Measurements from ENCODE around the gene SPRING1. TPM values are rescaled to one million over a fixed set of nuclear protein-coding genes. Genes with fewer than 3 reads are reported as not detected.
A peak's percentile ranks its signal among the peaks of the same experiment; 100 is the strongest.

SPRING1 gene
- total and polyA plus RNA-seq, 2 of the 13 experiments (the other 11 are each of a cell fraction or from before 2014, with no cell fraction given): 20.0 to 51.8 TPM

DNA sequence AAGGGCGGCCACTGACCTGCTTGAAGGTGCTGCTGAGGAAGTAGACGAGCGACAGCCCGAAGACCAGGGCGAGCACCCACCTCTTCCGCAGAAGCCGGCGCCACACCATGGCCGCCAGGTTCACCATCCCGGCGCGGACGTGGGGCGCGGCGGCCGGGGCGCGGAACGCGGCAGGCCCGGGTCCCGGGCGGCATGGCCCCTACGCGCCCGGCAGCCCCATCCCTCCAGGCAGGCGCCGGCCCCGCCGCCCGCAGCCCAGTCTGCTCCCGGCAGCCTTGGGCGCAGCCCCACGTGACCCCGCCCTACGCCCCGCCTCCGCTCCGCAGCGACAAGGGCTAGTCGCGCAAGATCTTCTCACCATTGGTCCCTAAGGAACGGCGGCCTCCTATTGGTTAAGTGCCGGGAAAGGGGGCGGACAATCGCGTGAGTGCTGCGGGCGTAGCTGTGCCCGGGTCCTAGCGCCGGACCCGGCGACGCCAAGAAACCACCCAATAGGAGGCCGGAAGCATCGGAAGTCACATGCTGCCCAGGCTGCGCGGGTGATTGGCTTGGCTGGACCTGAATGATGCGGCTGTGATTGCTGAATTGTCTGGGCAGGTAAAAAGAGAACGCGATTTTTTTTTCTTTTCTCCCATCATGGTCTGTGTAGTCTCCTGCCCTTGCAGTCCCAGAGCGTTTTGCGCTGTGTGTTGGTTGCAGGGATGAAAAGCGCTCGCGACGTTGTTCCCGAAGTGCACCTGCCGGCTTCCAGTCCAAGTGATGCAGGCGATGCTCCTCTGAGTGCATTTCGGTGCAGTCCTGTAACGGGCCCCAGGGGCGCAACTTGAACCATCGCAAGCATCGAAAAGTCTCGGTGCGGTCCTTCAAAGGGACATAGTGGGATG lies at the start of gene SPRING1, which contains the start of gene RNFT2 (continued):
- TF ChIP-seq THYN1 (CRISPR knock-in tag; IDR thresholded peaks at IDR 0.05; ENCODE audit: borderline replicate concordance, low read depth) (no peak), KMT2A (CRISPR knock-in tag; IDR thresholded peaks at IDR 0.05) (peak; percentile 78; the same call in 1 of the 2 replicates), TSC22D2 (CRISPR knock-in tag; IDR thresholded peaks at IDR 0.05; ENCODE audit: borderline replicate concordance) (no peak), TP53 (CRISPR knock-in tag; conservative IDR thresholded peaks at IDR 0.05) (no peak), ARID2 (CRISPR knock-in tag; IDR thresholded peaks at IDR 0.05; ENCODE audit: borderline replicate concordance) (no peak), RBAK (CRISPR knock-in tag; IDR thresholded peaks at IDR 0.05) (no peak), NFIC (IDR thresholded peaks at IDR 0.05; ENCODE audit: low read length) (no peak), ZNF768 (CRISPR knock-in tag; IDR thresholded peaks at IDR 0.05) (0 out of 2 replicates have a peak, but pooled peaks have one; percentile 4), ZNF670 (CRISPR knock-in tag; IDR thresholded peaks at IDR 0.05; ENCODE audit: borderline replicate concordance) (no peak), ZBTB43 (CRISPR knock-in tag; conservative IDR thresholded peaks at IDR 0.05) (no peak), GLI4 (CRISPR knock-in tag; IDR thresholded peaks at IDR 0.05; ENCODE audit: borderline replicate concordance) (no peak), ZFP36 (IDR thresholded peaks at IDR 0.05; ENCODE audit: borderline replicate concordance, low read depth, low read length, partially characterized antibody) (no peak), CENPT (CRISPR knock-in tag; IDR thresholded peaks at IDR 0.05; ENCODE audit: low read depth) (no peak), MAFG (CRISPR knock-in tag; IDR thresholded peaks at IDR 0.05) (no peak), PAF1 (CRISPR knock-in tag; IDR thresholded peaks at IDR 0.05) (no peak), KLF11 (CRISPR knock-in tag; IDR thresholded peaks at IDR 0.05) (no peak), ZNF709 (CRISPR knock-in tag; IDR thresholded peaks at IDR 0.05) (no peak), NFATC3 (CRISPR knock-in tag; IDR thresholded peaks at IDR 0.05) (0 out of 2 replicates have a peak, but pooled peaks have one; percentile 22)
- TF ChIP-seq, protein P1, sequence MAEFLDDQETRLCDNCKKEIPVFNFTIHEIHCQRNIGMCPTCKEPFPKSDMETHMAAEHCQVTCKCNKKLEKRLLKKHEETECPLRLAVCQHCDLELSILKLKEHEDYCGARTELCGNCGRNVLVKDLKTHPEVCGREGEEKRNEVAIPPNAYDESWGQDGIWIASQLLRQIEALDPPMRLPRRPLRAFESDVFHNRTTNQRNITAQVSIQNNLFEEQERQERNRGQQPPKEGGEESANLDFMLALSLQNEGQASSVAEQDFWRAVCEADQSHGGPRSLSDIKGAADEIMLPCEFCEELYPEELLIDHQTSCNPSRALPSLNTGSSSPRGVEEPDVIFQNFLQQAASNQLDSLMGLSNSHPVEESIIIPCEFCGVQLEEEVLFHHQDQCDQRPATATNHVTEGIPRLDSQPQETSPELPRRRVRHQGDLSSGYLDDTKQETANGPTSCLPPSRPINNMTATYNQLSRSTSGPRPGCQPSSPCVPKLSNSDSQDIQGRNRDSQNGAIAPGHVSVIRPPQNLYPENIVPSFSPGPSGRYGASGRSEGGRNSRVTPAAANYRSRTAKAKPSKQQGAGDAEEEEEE (CRISPR knock-in tag; IDR thresholded peaks at IDR 0.05; ENCODE audit: borderline replicate concordance): no peak
- TF ChIP-seq, protein P2, sequence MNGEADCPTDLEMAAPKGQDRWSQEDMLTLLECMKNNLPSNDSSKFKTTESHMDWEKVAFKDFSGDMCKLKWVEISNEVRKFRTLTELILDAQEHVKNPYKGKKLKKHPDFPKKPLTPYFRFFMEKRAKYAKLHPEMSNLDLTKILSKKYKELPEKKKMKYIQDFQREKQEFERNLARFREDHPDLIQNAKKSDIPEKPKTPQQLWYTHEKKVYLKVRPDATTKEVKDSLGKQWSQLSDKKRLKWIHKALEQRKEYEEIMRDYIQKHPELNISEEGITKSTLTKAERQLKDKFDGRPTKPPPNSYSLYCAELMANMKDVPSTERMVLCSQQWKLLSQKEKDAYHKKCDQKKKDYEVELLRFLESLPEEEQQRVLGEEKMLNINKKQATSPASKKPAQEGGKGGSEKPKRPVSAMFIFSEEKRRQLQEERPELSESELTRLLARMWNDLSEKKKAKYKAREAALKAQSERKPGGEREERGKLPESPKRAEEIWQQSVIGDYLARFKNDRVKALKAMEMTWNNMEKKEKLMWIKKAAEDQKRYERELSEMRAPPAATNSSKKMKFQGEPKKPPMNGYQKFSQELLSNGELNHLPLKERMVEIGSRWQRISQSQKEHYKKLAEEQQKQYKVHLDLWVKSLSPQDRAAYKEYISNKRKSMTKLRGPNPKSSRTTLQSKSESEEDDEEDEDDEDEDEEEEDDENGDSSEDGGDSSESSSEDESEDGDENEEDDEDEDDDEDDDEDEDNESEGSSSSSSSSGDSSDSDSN (CRISPR knock-in tag; IDR thresholded peaks at IDR 0.05): no peak
- TF ChIP-seq, protein P3, sequence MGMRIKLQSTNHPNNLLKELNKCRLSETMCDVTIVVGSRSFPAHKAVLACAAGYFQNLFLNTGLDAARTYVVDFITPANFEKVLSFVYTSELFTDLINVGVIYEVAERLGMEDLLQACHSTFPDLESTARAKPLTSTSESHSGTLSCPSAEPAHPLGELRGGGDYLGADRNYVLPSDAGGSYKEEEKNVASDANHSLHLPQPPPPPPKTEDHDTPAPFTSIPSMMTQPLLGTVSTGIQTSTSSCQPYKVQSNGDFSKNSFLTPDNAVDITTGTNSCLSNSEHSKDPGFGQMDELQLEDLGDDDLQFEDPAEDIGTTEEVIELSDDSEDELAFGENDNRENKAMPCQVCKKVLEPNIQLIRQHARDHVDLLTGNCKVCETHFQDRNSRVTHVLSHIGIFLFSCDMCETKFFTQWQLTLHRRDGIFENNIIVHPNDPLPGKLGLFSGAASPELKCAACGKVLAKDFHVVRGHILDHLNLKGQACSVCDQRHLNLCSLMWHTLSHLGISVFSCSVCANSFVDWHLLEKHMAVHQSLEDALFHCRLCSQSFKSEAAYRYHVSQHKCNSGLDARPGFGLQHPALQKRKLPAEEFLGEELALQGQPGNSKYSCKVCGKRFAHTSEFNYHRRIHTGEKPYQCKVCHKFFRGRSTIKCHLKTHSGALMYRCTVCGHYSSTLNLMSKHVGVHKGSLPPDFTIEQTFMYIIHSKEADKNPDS (CRISPR knock-in tag; IDR thresholded peaks at IDR 0.05): no peak

All from HepG2 (cell line).